ENCODE results near the gene ERVFRD-1.

DNA sequence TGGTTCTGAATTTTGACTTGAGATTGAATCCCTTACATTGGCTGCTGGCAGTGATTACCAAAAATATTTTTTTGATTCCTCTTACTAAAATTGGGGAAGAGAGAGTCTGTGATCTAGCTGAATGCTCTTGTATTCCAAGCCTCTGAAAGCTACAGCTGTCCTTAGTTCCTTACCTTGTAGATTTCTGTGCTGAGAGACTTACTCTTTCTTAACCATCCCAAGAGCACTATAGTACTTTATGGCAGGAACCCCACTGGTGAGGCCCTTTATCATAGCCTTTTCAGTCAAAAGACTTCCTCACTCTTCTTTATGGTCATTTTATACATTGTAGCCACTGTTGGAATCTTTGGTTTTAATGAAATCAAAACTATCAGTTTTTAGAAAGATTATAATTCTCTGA lies 19.1 kb upstream of the ERVFRD-1 start:
- TF ChIP-seq POLR2AphosphoS5 (IDR thresholded peaks at IDR 0.05) (no peak), CTCF (IDR thresholded peaks at IDR 0.05) (no peak)
